HepG2 (cell line): ENCODE results near the gene HRG. TPM values are rescaled to one million over a fixed set of nuclear protein-coding genes. Genes with fewer than 3 reads are reported as not detected.
A peak's percentile ranks its signal among the peaks of the same experiment; 100 is the strongest.

Experiments
- ATM ChIP-seq: fragments of 450-650 bp; IDR thresholded peaks from 2 replicates; pipeline ENCODE4 v1.7.1; 2017; ENCODE audit warnings: mild to moderate bottlenecking, borderline replicate concordance
- CEBPG ChIP-seq: IDR thresholded peaks from 2 replicates; pipeline ENCODE4 v1.6.1; 2016
- EED ChIP-seq: sonication (generic); formaldehyde crosslinking; IDR thresholded peaks from 2 replicates; pipeline ENCODE4 v1.5.0; 2020; ENCODE audit warnings: mild to moderate bottlenecking, missing genetic modification reagents
- GLI4 ChIP-seq: sonication (generic); formaldehyde crosslinking; IDR thresholded peaks from 2 replicates; pipeline ENCODE4 v1.5.1; 2020; ENCODE audit warnings: missing genetic modification reagents, mild to moderate bottlenecking, moderate library complexity, borderline replicate concordance
- ISL2 ChIP-seq: sonication (generic); formaldehyde crosslinking; IDR thresholded peaks from 2 replicates; pipeline ENCODE4 v1.5.0; 2020; ENCODE audit warnings: missing genetic modification reagents
- KAT2B ChIP-seq: fragments of 150-350 bp; IDR thresholded peaks from 2 replicates; pipeline ENCODE4 v1.6.1; 2014; ENCODE audit warnings: low read depth, low read length, borderline replicate concordance
- MZF1 ChIP-seq: sonication (generic); formaldehyde crosslinking; IDR thresholded peaks from 2 replicates; pipeline ENCODE4 v1.8.1; 2023; ENCODE audit warnings: mild to moderate bottlenecking, missing genetic modification reagents, borderline replicate concordance
- SNRNP70 ChIP-seq: fragments of 200-400 bp; formaldehyde crosslinking; IDR thresholded peaks from 2 replicates; pipeline ENCODE4 v1.6.1; 2017; ENCODE audit warnings: mild to moderate bottlenecking, low read depth, low read length, moderate library complexity
- SOX6 ChIP-seq, 2 experiments: fragments of 450-650 bp in 1 of 2; sonication (generic) in 1 of 2; formaldehyde crosslinking in 1 of 2; IDR thresholded peaks; 2 replicates each; pipeline versions ENCODE4 v1.4.0 to v1.6.1; 2017 to 2020; ENCODE audit warnings: antibody characterized with exemption in 1 of 2, mild to moderate bottlenecking in 1 of 2, missing genetic modification reagents in 1 of 2
- TP53 ChIP-seq: sonication (generic); formaldehyde crosslinking; conservative IDR thresholded peaks from 2 replicates; pipeline ENCODE4 v1.4.0; 2020; ENCODE audit warnings: missing genetic modification reagents
- ZNF230 ChIP-seq: sonication (generic); formaldehyde crosslinking; IDR thresholded peaks from 2 replicates; pipeline ENCODE4 v1.4.0; 2020; ENCODE audit warnings: mild to moderate bottlenecking, missing genetic modification reagents
- ZNF598 ChIP-seq: sonication (generic); formaldehyde crosslinking; IDR thresholded peaks from 2 replicates; pipeline ENCODE4 v1.5.1; 2020; ENCODE audit warnings: mild to moderate bottlenecking, missing genetic modification reagents, borderline replicate concordance
- ZNF670 ChIP-seq: sonication (generic); formaldehyde crosslinking; IDR thresholded peaks from 2 replicates; pipeline ENCODE4 v1.8.0; 2022; ENCODE audit warnings: mild to moderate bottlenecking, missing genetic modification reagents, borderline replicate concordance
- ZNF883 ChIP-seq: sonication (generic); formaldehyde crosslinking; IDR thresholded peaks from 2 replicates; pipeline ENCODE4 v1.5.1; 2020; ENCODE audit warnings: mild to moderate bottlenecking, missing genetic modification reagents; ENCODE audit errors: not compliant biosample characterization
- ZSCAN5A ChIP-seq: sonication (generic); formaldehyde crosslinking; IDR thresholded peaks from 2 replicates; pipeline ENCODE4 v1.8.0; 2022; ENCODE audit warnings: mild to moderate bottlenecking, missing genetic modification reagents, borderline replicate concordance
- polyA plus RNA-seq, 8 experiments: library from polyadenylated mRNA; depleted of rRNA in 3 of 8; stranded (reverse) in 7 of 8; unstranded in 1 of 8; fragments of >200 nt; fragmentation: Illumina TruSeq in 4 of 8; extraction: Trizol in 4 of 8; gene quantifications; 2 replicates each; pipeline versions ENCODE4 v1.2.1 to v1.2.3, GENCODE V29; 2011 to 2016; ENCODE audit warnings: low read depth in 4 of 8, missing spikeins in 1 of 8, mixed read lengths in 1 of 8; ENCODE audit not compliant: insufficient read depth in 1 of 8
- total RNA-seq, 5 experiments: library from RNA; depleted of rRNA; stranded (reverse); fragments of >200 nt; fragmentation: Illumina TruSeq; extraction: Trizol; gene quantifications; 2 replicates each; pipeline ENCODE4 v1.2.3, GENCODE V29; 2016; ENCODE audit warnings: low read depth in 1 of 5
- TF ChIP-seq, protein P1 (sequence below): sonication (generic); formaldehyde crosslinking; IDR thresholded peaks from 2 replicates; pipeline ENCODE4 v1.8.0; 2022; ENCODE audit warnings: mild to moderate bottlenecking, missing genetic modification reagents; ENCODE audit not compliant: insufficient replicate concordance
- TF ChIP-seq, protein P2 (sequence below): sonication (generic); formaldehyde crosslinking; IDR thresholded peaks from 2 replicates; pipeline ENCODE4 v1.8.1; 2023; ENCODE audit warnings: missing genetic modification reagents, inconsistent platforms, borderline replicate concordance
- TF ChIP-seq, protein P3 (sequence below): sonication (generic); formaldehyde crosslinking; IDR thresholded peaks from 2 replicates; pipeline ENCODE4 v1.4.0; 2020; ENCODE audit warnings: missing genetic modification reagents
- TF ChIP-seq, protein P4 (sequence below): fragments of 450-650 bp; IDR thresholded peaks from 2 replicates; pipeline ENCODE4 v1.6.1; 2017

The HRG gene
- total and polyA plus RNA-seq, 2 of the 13 experiments (the other 11 are each of a cell fraction or from before 2014, with no cell fraction given), result 0.09 to 0.11 TPM

DNA sequence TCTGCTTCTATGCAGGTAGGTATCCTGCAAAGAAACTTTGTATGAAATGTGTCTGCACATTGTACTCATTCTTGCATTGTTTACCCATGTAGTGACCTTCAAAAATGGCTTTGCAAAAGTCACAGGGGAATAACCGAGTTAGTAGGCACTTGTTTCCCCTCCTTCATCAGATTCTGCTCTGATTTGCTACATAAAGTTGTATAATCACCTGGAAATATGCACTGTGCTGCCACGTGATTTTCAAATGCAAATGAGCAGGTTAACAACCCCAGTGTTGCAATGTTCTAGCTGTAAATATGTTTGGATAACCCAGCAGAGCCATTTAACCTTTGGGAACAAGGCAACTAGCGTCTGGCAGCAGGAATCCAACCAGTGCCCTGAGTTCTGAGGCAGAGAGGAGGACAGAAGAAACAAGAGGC lies 51.2 kb downstream of the HRG start, which contains the start of gene KNG1 (continued):
- TF ChIP-seq ZSCAN5A (no peak), KAT2B (no peak), ATM (no peak), GLI4 (CRISPR knock-in tag) (no peak), ZNF670 (CRISPR knock-in tag) (no peak), MZF1 (CRISPR knock-in tag) (no peak), TP53 (CRISPR knock-in tag) (no peak), SNRNP70 (no peak), ZNF598 (CRISPR knock-in tag) (no peak), ZNF883 (CRISPR knock-in tag) (no peak), ISL2 (no peak), SOX6 (IDR thresholded peaks at IDR 0.05) (no peak), SOX6 (CRISPR knock-in tag; IDR thresholded peaks at IDR 0.05) (peak; percentile 76), ZNF230 (no peak), EED (CRISPR knock-in tag) (no peak), CEBPG (CRISPR knock-in tag) (peak; percentile 75)
- TF ChIP-seq, protein P1, sequence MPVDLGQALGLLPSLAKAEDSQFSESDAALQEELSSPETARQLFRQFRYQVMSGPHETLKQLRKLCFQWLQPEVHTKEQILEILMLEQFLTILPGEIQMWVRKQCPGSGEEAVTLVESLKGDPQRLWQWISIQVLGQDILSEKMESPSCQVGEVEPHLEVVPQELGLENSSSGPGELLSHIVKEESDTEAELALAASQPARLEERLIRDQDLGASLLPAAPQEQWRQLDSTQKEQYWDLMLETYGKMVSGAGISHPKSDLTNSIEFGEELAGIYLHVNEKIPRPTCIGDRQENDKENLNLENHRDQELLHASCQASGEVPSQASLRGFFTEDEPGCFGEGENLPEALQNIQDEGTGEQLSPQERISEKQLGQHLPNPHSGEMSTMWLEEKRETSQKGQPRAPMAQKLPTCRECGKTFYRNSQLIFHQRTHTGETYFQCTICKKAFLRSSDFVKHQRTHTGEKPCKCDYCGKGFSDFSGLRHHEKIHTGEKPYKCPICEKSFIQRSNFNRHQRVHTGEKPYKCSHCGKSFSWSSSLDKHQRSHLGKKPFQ (CRISPR knock-in tag), result no peak
- TF ChIP-seq, protein P2, sequence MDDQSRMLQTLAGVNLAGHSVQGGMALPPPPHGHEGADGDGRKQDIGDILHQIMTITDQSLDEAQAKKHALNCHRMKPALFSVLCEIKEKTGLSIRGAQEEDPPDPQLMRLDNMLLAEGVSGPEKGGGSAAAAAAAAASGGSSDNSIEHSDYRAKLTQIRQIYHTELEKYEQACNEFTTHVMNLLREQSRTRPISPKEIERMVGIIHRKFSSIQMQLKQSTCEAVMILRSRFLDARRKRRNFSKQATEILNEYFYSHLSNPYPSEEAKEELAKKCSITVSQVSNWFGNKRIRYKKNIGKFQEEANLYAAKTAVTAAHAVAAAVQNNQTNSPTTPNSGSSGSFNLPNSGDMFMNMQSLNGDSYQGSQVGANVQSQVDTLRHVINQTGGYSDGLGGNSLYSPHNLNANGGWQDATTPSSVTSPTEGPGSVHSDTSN (CRISPR knock-in tag), result no peak
- TF ChIP-seq, protein P3, sequence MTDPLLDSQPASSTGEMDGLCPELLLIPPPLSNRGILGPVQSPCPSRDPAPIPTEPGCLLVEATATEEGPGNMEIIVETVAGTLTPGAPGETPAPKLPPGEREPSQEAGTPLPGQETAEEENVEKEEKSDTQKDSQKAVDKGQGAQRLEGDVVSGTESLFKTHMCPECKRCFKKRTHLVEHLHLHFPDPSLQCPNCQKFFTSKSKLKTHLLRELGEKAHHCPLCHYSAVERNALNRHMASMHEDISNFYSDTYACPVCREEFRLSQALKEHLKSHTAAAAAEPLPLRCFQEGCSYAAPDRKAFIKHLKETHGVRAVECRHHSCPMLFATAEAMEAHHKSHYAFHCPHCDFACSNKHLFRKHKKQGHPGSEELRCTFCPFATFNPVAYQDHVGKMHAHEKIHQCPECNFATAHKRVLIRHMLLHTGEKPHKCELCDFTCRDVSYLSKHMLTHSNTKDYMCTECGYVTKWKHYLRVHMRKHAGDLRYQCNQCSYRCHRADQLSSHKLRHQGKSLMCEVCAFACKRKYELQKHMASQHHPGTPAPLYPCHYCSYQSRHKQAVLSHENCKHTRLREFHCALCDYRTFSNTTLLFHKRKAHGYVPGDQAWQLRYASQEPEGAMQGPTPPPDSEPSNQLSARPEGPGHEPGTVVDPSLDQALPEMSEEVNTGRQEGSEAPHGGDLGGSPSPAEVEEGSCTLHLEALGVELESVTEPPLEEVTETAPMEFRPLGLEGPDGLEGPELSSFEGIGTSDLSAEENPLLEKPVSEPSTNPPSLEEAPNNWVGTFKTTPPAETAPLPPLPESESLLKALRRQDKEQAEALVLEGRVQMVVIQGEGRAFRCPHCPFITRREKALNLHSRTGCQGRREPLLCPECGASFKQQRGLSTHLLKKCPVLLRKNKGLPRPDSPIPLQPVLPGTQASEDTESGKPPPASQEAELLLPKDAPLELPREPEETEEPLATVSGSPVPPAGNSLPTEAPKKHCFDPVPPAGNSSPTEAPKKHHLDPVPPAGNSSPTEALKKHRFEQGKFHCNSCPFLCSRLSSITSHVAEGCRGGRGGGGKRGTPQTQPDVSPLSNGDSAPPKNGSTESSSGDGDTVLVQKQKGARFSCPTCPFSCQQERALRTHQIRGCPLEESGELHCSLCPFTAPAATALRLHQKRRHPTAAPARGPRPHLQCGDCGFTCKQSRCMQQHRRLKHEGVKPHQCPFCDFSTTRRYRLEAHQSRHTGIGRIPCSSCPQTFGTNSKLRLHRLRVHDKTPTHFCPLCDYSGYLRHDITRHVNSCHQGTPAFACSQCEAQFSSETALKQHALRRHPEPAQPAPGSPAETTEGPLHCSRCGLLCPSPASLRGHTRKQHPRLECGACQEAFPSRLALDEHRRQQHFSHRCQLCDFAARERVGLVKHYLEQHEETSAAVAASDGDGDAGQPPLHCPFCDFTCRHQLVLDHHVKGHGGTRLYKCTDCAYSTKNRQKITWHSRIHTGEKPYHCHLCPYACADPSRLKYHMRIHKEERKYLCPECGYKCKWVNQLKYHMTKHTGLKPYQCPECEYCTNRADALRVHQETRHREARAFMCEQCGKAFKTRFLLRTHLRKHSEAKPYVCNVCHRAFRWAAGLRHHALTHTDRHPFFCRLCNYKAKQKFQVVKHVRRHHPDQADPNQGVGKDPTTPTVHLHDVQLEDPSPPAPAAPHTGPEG (CRISPR knock-in tag), result no peak
- TF ChIP-seq, protein P4, sequence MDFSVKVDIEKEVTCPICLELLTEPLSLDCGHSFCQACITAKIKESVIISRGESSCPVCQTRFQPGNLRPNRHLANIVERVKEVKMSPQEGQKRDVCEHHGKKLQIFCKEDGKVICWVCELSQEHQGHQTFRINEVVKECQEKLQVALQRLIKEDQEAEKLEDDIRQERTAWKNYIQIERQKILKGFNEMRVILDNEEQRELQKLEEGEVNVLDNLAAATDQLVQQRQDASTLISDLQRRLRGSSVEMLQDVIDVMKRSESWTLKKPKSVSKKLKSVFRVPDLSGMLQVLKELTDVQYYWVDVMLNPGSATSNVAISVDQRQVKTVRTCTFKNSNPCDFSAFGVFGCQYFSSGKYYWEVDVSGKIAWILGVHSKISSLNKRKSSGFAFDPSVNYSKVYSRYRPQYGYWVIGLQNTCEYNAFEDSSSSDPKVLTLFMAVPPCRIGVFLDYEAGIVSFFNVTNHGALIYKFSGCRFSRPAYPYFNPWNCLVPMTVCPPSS, result no peak
